NCI-H1694 (cell line): Measurements from ENCODE around the gene FBXL4.
A peak's percentile ranks its signal among the peaks of the same experiment; 100 is the strongest.

Source experiments
- DNase-seq: peaks from one replicate; lab custom pipeline; 2025; lab: John Stamatoyannopoulos, UW

The FBXL4 gene

GRCh38 chr6:98947411-98948292 is at the start of gene FBXL4:
TSS of gene FBXL4 (minus strand) at chr6:98947946. CDS start at chr6:98926988, 20,958 bp downstream.
- peak; percentile 10 for DNase-seq

GRCh38 chr6:98995116-98995515 is 47.4 kb upstream of the FBXL4 start:
- DNase-seq, result no peak

- DNase-seq, result no peak
Measured at GRCh38 chr6:98992535-98992934, 44.8 kb upstream of the FBXL4 start.

GRCh38 chr6:98986071-98986615 is 38.4 kb upstream of the FBXL4 start:
- DNase-seq, result no peak

GRCh38 chr6:98985391-98985790 is 37.6 kb upstream of the FBXL4 start:
- DNase-seq, result no peak

- no peak for DNase-seq
Measured at GRCh38 chr6:98984121-98984520, 36.4 kb upstream of the FBXL4 start.

- no peak for DNase-seq
Measured at GRCh38 chr6:98981473-98981872, 33.7 kb upstream of the FBXL4 start.

GRCh38 chr6:98980819-98981218 is 33.1 kb upstream of the FBXL4 start:
- DNase-seq, result no peak

- DNase-seq, result no peak
Measured at GRCh38 chr6:98977671-98978292, 30.0 kb upstream of the FBXL4 start.

GRCh38 chr6:98976674-98977385 is 29.1 kb upstream of the FBXL4 start:
- DNase-seq, result no peak

- no peak for DNase-seq
Measured at GRCh38 chr6:98975421-98975820, 27.7 kb upstream of the FBXL4 start.

- no peak for DNase-seq
Measured at GRCh38 chr6:98974309-98974708, 26.6 kb upstream of the FBXL4 start.

GRCh38 chr6:98973571-98973970 is 25.8 kb upstream of the FBXL4 start:
- no peak for DNase-seq

GRCh38 chr6:98971303-98971702 is 23.6 kb upstream of the FBXL4 start:
- DNase-seq, result no peak

- no peak for DNase-seq
Measured at GRCh38 chr6:98970469-98970868, 22.7 kb upstream of the FBXL4 start.

GRCh38 chr6:98967616-98968015 is 19.9 kb upstream of the FBXL4 start:
- DNase-seq, result no peak

GRCh38 chr6:98959631-98960030 is 11.9 kb upstream of the FBXL4 start:
- no peak for DNase-seq

- DNase-seq, result no peak
Measured at GRCh38 chr6:98958776-98959175, 11.0 kb upstream of the FBXL4 start.

GRCh38 chr6:98957450-98957849 is 9.7 kb upstream of the FBXL4 start:
- no peak for DNase-seq

- no peak for DNase-seq
Measured at GRCh38 chr6:98949589-98949988, 1.8 kb upstream of the FBXL4 start.

- DNase-seq, result no peak
Measured at GRCh38 chr6:98946879-98947410, 801 bp downstream of the FBXL4 start.

- no peak for DNase-seq
Measured at GRCh38 chr6:98946266-98946878, 1.4 kb downstream of the FBXL4 start.
